Lower leg skin (tissue), 3 donors: Measurements from ENCODE around the gene KRTAP1-1.

ENCODE experiments used
- POLR2A ChIP-seq, 2 donors: fragments of 450-650 bp; IDR thresholded peaks; one replicate each; pipeline ENCODE4 v1.6.1; 2016 to 2017; ENCODE audit warnings: antibody characterized with exemption in 2 of 2, mild to moderate bottlenecking in 1 of 2, moderate library complexity in 1 of 2
- TF ChIP-seq, protein P1 (sequence below), 3 donors: fragments of 450-650 bp; IDR thresholded peaks; one replicate each; pipeline ENCODE4 v1.5.1; 2016; ENCODE audit warnings: antibody characterized with exemption in 3 of 3, mild to moderate bottlenecking in 3 of 3, moderate library complexity in 2 of 3

DNA sequence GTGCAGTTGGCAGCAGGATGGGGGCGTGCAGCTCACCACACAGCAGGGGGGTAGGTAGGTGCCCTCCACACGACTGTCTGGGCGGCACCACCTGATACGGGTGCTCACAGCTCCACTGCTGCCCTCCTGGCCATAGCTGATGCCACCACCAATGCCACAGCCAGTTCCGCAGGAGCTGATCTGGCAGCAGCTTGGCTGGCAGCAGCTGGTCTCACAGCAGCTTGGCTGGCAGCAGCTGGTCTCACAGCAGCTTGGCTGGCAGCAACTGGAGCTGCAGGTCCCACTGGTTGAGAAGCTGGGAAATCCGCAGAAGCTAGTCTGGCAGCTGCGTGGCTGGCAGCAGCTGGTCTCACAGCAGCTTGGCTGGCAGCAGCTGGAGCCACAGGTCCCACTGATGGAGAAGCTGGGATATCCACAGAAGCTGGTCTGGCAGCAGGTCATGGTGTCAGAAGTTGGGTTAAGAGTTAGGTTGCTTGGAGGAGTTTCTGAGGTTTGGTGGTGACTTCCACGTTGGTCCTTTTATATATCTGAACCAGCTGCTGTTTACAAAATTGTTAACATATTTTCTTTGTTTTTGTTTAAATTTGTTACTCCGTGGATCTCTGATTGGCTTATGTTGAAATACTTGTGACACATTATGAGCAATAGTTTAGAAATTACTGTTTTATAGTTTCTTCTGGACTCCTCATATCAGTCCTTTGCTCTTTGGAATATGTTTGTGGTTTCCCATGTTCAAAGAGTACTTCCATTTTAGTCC lies 14.4 kb downstream of the KRTAP1-1 start, which contains the start of gene KRTAP1-5:
- TF ChIP-seq POLR2A (IDR thresholded peaks at IDR 0.05): no peak
- TF ChIP-seq, protein P1, sequence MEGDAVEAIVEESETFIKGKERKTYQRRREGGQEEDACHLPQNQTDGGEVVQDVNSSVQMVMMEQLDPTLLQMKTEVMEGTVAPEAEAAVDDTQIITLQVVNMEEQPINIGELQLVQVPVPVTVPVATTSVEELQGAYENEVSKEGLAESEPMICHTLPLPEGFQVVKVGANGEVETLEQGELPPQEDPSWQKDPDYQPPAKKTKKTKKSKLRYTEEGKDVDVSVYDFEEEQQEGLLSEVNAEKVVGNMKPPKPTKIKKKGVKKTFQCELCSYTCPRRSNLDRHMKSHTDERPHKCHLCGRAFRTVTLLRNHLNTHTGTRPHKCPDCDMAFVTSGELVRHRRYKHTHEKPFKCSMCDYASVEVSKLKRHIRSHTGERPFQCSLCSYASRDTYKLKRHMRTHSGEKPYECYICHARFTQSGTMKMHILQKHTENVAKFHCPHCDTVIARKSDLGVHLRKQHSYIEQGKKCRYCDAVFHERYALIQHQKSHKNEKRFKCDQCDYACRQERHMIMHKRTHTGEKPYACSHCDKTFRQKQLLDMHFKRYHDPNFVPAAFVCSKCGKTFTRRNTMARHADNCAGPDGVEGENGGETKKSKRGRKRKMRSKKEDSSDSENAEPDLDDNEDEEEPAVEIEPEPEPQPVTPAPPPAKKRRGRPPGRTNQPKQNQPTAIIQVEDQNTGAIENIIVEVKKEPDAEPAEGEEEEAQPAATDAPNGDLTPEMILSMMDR (IDR thresholded peaks at IDR 0.05): no peak
